Spleen (tissue), 11 donors: ENCODE data around the gene USP2. TPM values are rescaled to one million over a fixed set of nuclear protein-coding genes. Genes with fewer than 3 reads are reported as not detected.
A peak's percentile ranks its signal among the peaks of the same experiment; 100 is the strongest.
"Not testable (repeated sequence)": the region's sequence is repeated elsewhere in the genome, so short reads cannot be mapped to it uniquely, and the experiment has no call there.

Source experiments
- DNase-seq: peaks from one replicate; pipeline ENCODE4 v3.0.0-alpha.2; 2020
- H3K27ac ChIP-seq, 8 donors: fragments of 200-600 bp; sonication (generic) in 7 of 8; 1 replicate in 4 of 8; 2 replicates in 4 of 8; pipeline versions ENCODE4 v1.5.0 to v1.8.0; 2016 to 2021; ENCODE audit warnings: inconsistent platforms in 4 of 8, mild to moderate bottlenecking in 4 of 8, moderate library complexity in 1 of 8
- H3K27me3 ChIP-seq, 7 donors: fragments of 200-600 bp; sonication (generic) in 6 of 7; replicated peaks in 1 of 7; 1 replicate in 4 of 7; 2 replicates in 3 of 7; pipeline versions ENCODE4 v1.5.0 to v1.8.0; 2016 to 2021; ENCODE audit warnings: inconsistent platforms in 3 of 7, mild to moderate bottlenecking in 1 of 7
- H3K36me3 ChIP-seq, 6 donors: fragments of 200-600 bp; sonication (generic) in 5 of 6; 1 replicate in 4 of 6; 2 replicates in 2 of 6; pipeline versions ENCODE4 v1.5.0 to v1.8.0; 2016 to 2021; ENCODE audit warnings: inconsistent platforms in 2 of 6
- H3K4me1 ChIP-seq, 6 donors: fragments of 200-600 bp; sonication (generic) in 5 of 6; 1 replicate in 3 of 6; 2 replicates in 3 of 6; pipeline versions ENCODE4 v1.5.0 to v1.8.0; 2016 to 2021; ENCODE audit warnings: inconsistent platforms in 3 of 6
- H3K4me3 ChIP-seq, 8 donors: fragments of 200-600 bp; sonication (generic) in 7 of 8; 1 replicate in 4 of 8; 2 replicates in 4 of 8; pipeline versions ENCODE4 v1.5.0 to v1.8.0; 2016 to 2021; ENCODE audit warnings: inconsistent platforms in 4 of 8, mild to moderate bottlenecking in 4 of 8, moderate library complexity in 2 of 8
- H3K9me3 ChIP-seq, 8 donors: fragments of 200-600 bp; sonication (generic) in 7 of 8; 1 replicate in 4 of 8; 2 replicates in 4 of 8; pipeline versions ENCODE4 v1.5.0 to v1.8.0; 2016 to 2021; ENCODE audit warnings: inconsistent platforms in 4 of 8
- POLR2A ChIP-seq, 3 donors: fragments of 450-650 bp; IDR thresholded peaks; one replicate each; pipeline ENCODE4 v1.5.1; 2017; ENCODE audit warnings: antibody characterized with exemption in 3 of 3, mild to moderate bottlenecking in 1 of 3
- POLR2AphosphoS5 ChIP-seq, 3 donors: sonication (generic); formaldehyde crosslinking; IDR thresholded peaks; one replicate each; pipeline ENCODE4 v1.5.1; 2017; ENCODE audit warnings: antibody characterized with exemption in 3 of 3
- WGBS, 5 donors: extraction: QIAGEN DNeasy Blood & Tissue Kit in 3 of 5; methylation state at CpG; one replicate each; pipeline versions ENCODE4 v1.1.5 to v1.1.7; 2013 to 2018; 5-methylcytosine and 5-hydroxymethylcytosine counted together
- intact Hi-C: fragments of 100-400 bp; cut with DNase I; formaldehyde crosslinking; loops from one replicate; pipeline ENCODE4 v1.15.0; 2023; ENCODE audit warnings: low total_unique reads
- polyA plus RNA-seq, 3 donors: library from polyadenylated mRNA; stranded (reverse); fragments of 200-250 nt; gene quantifications; one replicate each; pipeline ENCODE4 v1.2.1, GENCODE V29; 2013
- total RNA-seq, 7 donors: library from RNA; depleted of rRNA in 3 of 7; stranded (reverse); fragments of >200 nt in 3 of 7; fragmentation: NEBNext Ultra II Directional in 4 of 7; extraction: Animal tissue kit (Norgen Biotek cat#: 25700) in 4 of 7; gene quantifications; one replicate each; pipeline versions ENCODE4 v1.1.0 to v1.2.1, GENCODE V29; 2016 to 2021
- TF ChIP-seq, protein P1 (sequence below), 11 experiments: fragments of 200-600 bp in 7 of 11; fragments of 450-650 bp in 4 of 11; sonication (generic) in 4 of 11; IDR thresholded peaks in 8 of 11; conservative IDR thresholded peaks in 3 of 11; 1 replicate in 7 of 11; 2 replicates in 4 of 11; pipeline versions ENCODE4 v1.4.0 to v1.8.0; 2016 to 2021; ENCODE audit warnings: antibody characterized with exemption in 11 of 11, inconsistent platforms in 4 of 11, mild to moderate bottlenecking in 1 of 11
- donor health status: healthy with polysubstance abuse.
- donor health status: DM: no; HTN: no; CAD: no; lungs with moderate emphysema.
- donor health status: DM: no; HTN: no; CAD: no.
- donor health status: Bipolar disorder and iron deficiency.
- donor health status: healthy.
- donor health status: DM: no; HTN: no; CAD: no.
- donor health status: DM: yes; HTN: yes; CAD: no.

Gene USP2
- total and polyA plus RNA-seq, 10 donors, result 0.15 to 0.88 (median 0.45) TPM

- no peaks in the 10 kb centered on the region for H3K9me3 ChIP-seq
- no peak for DNase-seq
- whole genome bisulfite sequencing, 5 donors, result 72 to 83% (median 81%) methylated on average over 5 of the region's 5 CpGs
- no peak overlapping the region for H3K27ac ChIP-seq
- TF ChIP-seq, protein P1, sequence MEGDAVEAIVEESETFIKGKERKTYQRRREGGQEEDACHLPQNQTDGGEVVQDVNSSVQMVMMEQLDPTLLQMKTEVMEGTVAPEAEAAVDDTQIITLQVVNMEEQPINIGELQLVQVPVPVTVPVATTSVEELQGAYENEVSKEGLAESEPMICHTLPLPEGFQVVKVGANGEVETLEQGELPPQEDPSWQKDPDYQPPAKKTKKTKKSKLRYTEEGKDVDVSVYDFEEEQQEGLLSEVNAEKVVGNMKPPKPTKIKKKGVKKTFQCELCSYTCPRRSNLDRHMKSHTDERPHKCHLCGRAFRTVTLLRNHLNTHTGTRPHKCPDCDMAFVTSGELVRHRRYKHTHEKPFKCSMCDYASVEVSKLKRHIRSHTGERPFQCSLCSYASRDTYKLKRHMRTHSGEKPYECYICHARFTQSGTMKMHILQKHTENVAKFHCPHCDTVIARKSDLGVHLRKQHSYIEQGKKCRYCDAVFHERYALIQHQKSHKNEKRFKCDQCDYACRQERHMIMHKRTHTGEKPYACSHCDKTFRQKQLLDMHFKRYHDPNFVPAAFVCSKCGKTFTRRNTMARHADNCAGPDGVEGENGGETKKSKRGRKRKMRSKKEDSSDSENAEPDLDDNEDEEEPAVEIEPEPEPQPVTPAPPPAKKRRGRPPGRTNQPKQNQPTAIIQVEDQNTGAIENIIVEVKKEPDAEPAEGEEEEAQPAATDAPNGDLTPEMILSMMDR (IDR thresholded peaks at IDR 0.05 in 8 of 11, conservative IDR thresholded peaks at IDR 0.05 in 3 of 11), result peak in 2 of 11 experiments; percentile 8 to 26
- TF ChIP-seq POLR2AphosphoS5 (IDR thresholded peaks at IDR 0.05), result no peak
- H3K4me1 ChIP-seq, result no peaks in the 10 kb centered on the region
- no peaks in the 10 kb centered on the region for H3K36me3 ChIP-seq
- H3K4me3 ChIP-seq, result no peak overlapping the region
- intact Hi-C loops, result no loop called here
- peaks cover 0 to 22% (median 0%) of the 10 kb centered on the region in 7 donors for H3K27me3 ChIP-seq
These were observed 8.2 kb upstream of the USP2 start for GRCh38 chr11:119389611-119390254.

GRCh38 chr11:119388103-119388502 is 6.6 kb upstream of the USP2 start:
- intact Hi-C loops, result no loop called here
- Histone ChIP-seq H3K27me3 (peaks cover 0 to 34% (median 0%) of the 10 kb centered on the region in 7 donors), H3K27ac (no peak overlapping the region), H3K36me3 (no peaks in the 10 kb centered on the region), H3K4me1 (no peaks in the 10 kb centered on the region), H3K9me3 (no peaks in the 10 kb centered on the region), H3K4me3 (no peak overlapping the region)
- no peak for DNase-seq
- WGBS, 5 donors, result 83 to 93% (median 88%) methylated on average over 7 of the region's 7 CpGs
- TF ChIP-seq POLR2A (IDR thresholded peaks at IDR 0.05), result no peak
- no peak for TF ChIP-seq POLR2AphosphoS5 (IDR thresholded peaks at IDR 0.05)
- TF ChIP-seq, protein P1 (IDR thresholded peaks at IDR 0.05 in 8 of 11, conservative IDR thresholded peaks at IDR 0.05 in 3 of 11), result no peak

- Histone ChIP-seq H3K4me1 (peaks cover 0 to 24% (median 17%) of the 10 kb centered on the region in 6 donors), H3K36me3 (no peaks in the 10 kb centered on the region), H3K27ac (no peak overlapping the region), H3K4me3 (no peak overlapping the region), H3K27me3 (peaks cover 0 to 59% (median 0%) of the 10 kb centered on the region in 7 donors), H3K9me3 (no peaks in the 10 kb centered on the region)
- TF ChIP-seq POLR2AphosphoS5 (IDR thresholded peaks at IDR 0.05) (no peak), POLR2A (IDR thresholded peaks at IDR 0.05) (no peak)
- TF ChIP-seq, protein P1 (IDR thresholded peaks at IDR 0.05 in 8 of 11, conservative IDR thresholded peaks at IDR 0.05 in 3 of 11), result no peak
- WGBS, 5 donors, result 84 to 91% (median 88%) methylated on average over 2 of the region's 2 CpGs
- intact Hi-C loops, result no loop called here
- DNase-seq, result no peak
These were observed 2.8 kb upstream of the USP2 start for GRCh38 chr11:119384332-119384731.

- intact Hi-C loops, result not testable (repeated sequence)
These were observed 1.0 kb upstream of the USP2 start for GRCh38 chr11:119382513-119382912.

More at GRCh38 chr11:119382513-119382912, 1.0 kb upstream of the USP2 start:
- H3K9me3 ChIP-seq, H3K36me3 ChIP-seq, H3K27ac ChIP-seq, DNase-seq: not testable (repeated sequence)
- Histone ChIP-seq H3K4me3 (peak overlapping the region in 2 of 8 donors; percentile 50 to 74), H3K27me3 (peaks cover 0 to 50% (median 0%) of the 10 kb centered on the region in 7 donors), H3K4me1 (peaks cover 0 to 24% (median 17%) of the 10 kb centered on the region in 6 donors)
- WGBS, 5 donors, result 89 to 91% (median 90%) methylated on average over 14 of the region's 14 CpGs
